Medulla oblongata (tissue), 1 donor: ENCODE results near the gene RSPRY1.

Experiments used
- DNase-seq: peaks from one replicate; pipeline ENCODE4 v3.0.0-alpha.2; 2015; ENCODE audit errors: extremely low spot score

Gene RSPRY1

GRCh38 chr16:57224651-57225335, 38.7 kb downstream of the RSPRY1 start:
- DNase-seq, result no peak

DNA sequence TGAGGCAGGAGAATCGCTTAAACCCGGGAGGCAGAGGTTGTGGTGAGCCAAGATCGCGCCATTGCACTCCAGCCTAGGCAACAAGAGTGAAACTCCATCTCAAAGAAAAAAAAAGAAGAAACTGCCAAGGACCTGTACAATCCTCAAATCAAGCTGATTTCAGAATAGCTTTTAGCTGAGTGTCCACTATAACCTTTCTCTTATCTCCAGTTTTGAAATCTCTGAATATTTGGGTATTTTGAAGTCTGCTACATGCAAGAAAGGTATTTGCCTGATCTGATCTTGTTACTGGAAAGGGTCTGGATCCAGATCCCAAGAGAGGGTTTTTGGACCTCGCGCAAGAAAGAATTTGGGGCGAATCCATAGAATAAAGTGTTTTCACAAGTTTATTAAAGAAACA, 39.8 kb downstream of the RSPRY1 start:
- DNase-seq, result no peak

- DNase-seq, result no peak
These were observed 40.8 kb downstream of the RSPRY1 start for GRCh38 chr16:57226701-57227621.

- no peak for DNase-seq
These were observed 43.0 kb downstream of the RSPRY1 start for GRCh38 chr16:57229079-57229478.

GRCh38 chr16:57231821-57232350, 45.8 kb downstream of the RSPRY1 start:
- DNase-seq, result no peak

- DNase-seq, result no peak
These were observed 48.0 kb downstream of the RSPRY1 start for GRCh38 chr16:57233944-57234706.

- DNase-seq, result no peak
These were observed 48.6 kb downstream of the RSPRY1 start for GRCh38 chr16:57234707-57235092.

- DNase-seq, result peak; percentile 23
These were observed 49.2 kb downstream of the RSPRY1 start for GRCh38 chr16:57235128-57236021.

- DNase-seq, result no peak
These were observed 49.9 kb downstream of the RSPRY1 start for GRCh38 chr16:57236022-57236350.

DNA sequence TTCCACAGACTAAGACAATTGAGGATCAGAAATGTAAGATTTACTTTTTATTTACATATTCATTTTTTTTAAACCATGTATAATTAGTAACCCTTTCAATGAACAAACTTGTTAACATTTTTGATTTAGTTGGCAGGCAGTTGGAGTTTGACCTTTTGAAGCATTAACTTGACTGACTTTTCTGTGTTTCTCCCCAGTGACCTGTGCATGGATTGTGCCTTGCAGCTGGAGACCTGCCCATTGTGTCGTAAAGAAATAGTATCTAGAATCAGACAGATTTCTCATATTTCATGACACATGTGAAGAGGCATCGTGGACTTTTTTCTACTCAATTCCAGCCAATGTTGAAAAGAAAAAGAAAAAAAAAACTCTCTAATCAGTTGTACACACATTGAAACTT, 52.6 kb downstream of the RSPRY1 start:
- no peak for DNase-seq

DNA sequence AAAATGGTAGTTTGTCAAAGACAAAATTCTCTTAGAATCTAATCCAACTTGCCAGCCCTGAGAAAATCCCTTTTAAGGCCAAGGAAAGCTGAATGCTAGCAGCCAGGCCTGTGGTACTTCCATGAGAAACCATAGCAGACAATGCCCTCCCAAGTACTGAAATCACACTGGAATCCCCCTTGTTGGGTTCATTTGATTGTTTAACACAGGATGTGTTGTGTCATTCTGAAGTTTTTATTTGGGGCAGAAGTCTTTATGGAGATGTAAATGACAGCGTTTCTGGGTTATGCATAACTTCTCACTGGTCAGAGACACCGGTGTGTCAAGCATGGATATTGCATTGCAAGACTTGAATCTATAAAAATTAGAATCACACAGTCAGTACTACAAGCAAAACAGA, 53.0 kb downstream of the RSPRY1 start:
- no peak for DNase-seq

DNA sequence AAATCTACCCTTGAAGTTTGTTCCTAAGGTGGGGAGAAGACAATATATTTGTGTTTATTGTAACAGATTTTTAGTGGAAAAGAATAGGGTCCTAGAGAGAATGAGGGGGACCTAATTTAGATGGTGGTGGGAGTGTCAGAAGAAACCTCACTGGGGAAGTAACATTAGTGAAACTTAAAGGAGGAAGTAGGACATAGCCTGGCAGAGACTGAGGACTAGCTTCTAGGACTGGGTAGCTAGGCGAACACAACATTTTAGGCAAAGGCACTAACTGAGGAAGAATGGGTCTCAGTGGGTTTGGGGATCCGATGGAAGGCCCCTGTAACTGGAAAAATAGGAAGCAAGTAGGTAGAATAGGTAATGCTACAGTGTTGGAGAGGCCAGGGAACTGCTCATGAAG, 54.7 kb downstream of the RSPRY1 start:
- DNase-seq, result peak; percentile 37

DNA sequence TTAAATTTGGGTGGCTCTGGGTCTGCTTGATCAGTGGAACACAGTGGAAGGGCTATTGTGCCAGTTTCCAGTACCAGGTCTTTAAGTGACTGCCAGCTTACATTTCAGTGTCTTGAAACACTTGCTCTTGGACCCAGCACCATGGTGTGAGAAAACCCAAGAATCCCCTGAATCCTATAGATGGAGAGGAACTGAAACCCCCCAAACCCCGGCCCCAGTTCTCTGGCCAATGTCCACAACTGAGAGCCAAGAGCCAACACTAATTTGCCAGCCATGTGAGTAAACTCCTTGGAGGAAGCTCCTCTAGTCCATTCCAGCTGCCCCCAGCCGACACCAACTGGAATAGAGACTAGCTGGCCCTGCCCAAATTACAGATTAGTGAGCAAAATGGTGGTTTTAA, 56.5 kb downstream of the RSPRY1 start:
- no peak for DNase-seq

DNA sequence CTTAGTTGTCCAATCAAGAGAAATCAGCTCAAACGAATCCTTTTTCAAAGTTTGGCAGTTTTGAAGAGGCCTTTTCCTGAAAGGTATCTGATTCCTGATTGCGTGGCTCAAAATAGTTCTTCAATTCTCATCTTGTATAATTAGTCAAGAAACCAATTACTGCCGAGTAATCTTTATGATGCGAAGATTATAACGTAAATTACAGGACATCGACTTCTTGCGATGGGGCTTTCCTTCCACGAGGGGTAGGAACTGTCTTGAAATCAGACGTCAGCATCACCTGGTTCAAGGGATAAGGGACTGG, 58.3 kb downstream of the RSPRY1 start:
- peak; percentile 23 for DNase-seq

- DNase-seq, result peak; percentile 99
These were observed 58.8 kb downstream of the RSPRY1 start, which contains the start of gene ARL2BP for GRCh38 chr16:57244767-57245471. Gene ARL2BP (plus strand): TSS chr16:57245259. CDS start chr16:57245368, 109 bp downstream.

- DNase-seq, result peak; percentile 33
These were observed 59.5 kb downstream of the RSPRY1 start for GRCh38 chr16:57245472-57246113.

- no peak for DNase-seq
These were observed 65.2 kb downstream of the RSPRY1 start for GRCh38 chr16:57251352-57251751.

GRCh38 chr16:57252148-57252721, 66.1 kb downstream of the RSPRY1 start:
- no peak for DNase-seq

GRCh38 chr16:57253466-57253865, 67.3 kb downstream of the RSPRY1 start:
- no peak for DNase-seq
